ENCODE results near the gene ZBTB34. TPM values are rescaled to one million over a fixed set of nuclear protein-coding genes. Genes with fewer than 3 reads are reported as not detected.

ZBTB34 gene
- polyA plus RNA-seq, 1 donor from 2014 or later = 19.5 TPM

DNA sequence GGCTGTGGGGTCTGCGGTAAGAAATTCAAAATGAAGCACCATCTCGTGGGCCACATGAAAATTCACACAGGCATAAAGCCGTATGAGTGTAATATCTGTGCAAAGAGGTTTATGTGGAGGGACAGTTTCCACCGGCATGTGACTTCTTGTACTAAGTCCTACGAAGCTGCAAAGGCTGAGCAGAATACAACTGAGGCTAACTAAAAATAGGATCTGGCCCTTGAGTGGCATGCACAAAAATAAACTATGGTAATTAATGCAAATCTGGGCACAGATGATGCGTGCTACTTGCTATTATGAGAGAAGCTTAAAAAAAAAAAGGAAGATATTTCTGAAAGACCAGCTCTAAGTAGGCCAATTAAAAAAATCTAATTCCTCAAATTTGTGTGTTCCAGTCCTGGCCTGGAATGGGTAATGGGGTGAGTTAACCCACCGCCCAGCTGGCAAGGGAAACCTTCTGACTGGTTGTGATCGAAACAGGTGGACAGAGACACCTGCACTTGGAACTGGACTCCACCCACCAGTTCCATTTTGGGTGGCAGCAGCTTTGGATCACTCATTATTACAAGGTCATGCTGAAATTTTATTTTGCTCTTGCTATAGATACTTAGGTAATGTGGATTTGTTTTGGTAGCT lies 26.6 kb upstream of the ZBTB34 start:
- H3K27me3 ChIP-seq (ENCODE audit: insufficient read depth, low read depth, low read length) = no peaks in the 10 kb centered on the region
- no peak for TF ChIP-seq POLR2AphosphoS5 (IDR thresholded peaks at IDR 0.05)
- TF ChIP-seq RAD21 (conservative IDR thresholded peaks at IDR 0.05) = no peak
- TF ChIP-seq SMC3 (conservative IDR thresholded peaks at IDR 0.05; ENCODE audit: poor library complexity) = no peak
- TF ChIP-seq, protein P1, sequence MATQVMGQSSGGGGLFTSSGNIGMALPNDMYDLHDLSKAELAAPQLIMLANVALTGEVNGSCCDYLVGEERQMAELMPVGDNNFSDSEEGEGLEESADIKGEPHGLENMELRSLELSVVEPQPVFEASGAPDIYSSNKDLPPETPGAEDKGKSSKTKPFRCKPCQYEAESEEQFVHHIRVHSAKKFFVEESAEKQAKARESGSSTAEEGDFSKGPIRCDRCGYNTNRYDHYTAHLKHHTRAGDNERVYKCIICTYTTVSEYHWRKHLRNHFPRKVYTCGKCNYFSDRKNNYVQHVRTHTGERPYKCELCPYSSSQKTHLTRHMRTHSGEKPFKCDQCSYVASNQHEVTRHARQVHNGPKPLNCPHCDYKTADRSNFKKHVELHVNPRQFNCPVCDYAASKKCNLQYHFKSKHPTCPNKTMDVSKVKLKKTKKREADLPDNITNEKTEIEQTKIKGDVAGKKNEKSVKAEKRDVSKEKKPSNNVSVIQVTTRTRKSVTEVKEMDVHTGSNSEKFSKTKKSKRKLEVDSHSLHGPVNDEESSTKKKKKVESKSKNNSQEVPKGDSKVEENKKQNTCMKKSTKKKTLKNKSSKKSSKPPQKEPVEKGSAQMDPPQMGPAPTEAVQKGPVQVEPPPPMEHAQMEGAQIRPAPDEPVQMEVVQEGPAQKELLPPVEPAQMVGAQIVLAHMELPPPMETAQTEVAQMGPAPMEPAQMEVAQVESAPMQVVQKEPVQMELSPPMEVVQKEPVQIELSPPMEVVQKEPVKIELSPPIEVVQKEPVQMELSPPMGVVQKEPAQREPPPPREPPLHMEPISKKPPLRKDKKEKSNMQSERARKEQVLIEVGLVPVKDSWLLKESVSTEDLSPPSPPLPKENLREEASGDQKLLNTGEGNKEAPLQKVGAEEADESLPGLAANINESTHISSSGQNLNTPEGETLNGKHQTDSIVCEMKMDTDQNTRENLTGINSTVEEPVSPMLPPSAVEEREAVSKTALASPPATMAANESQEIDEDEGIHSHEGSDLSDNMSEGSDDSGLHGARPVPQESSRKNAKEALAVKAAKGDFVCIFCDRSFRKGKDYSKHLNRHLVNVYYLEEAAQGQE (IDR thresholded peaks at IDR 0.05; ENCODE audit: borderline replicate concordance) = no peak
- no peak for TF ChIP-seq EZH2 (IDR thresholded peaks at IDR 0.05; ENCODE audit: borderline replicate concordance, insufficient read depth, low read length, poor library complexity, severe bottlenecking)
- no peak for TF ChIP-seq TAF1 (IDR thresholded peaks at IDR 0.05; ENCODE audit: low read depth)
- no peak for TF ChIP-seq MXI1 (conservative IDR thresholded peaks at IDR 0.05; ENCODE audit: poor library complexity, severe bottlenecking)
- TF ChIP-seq EP300 (conservative IDR thresholded peaks at IDR 0.05; ENCODE audit: poor library complexity, severe bottlenecking) = no peak
- TF ChIP-seq, protein P2, sequence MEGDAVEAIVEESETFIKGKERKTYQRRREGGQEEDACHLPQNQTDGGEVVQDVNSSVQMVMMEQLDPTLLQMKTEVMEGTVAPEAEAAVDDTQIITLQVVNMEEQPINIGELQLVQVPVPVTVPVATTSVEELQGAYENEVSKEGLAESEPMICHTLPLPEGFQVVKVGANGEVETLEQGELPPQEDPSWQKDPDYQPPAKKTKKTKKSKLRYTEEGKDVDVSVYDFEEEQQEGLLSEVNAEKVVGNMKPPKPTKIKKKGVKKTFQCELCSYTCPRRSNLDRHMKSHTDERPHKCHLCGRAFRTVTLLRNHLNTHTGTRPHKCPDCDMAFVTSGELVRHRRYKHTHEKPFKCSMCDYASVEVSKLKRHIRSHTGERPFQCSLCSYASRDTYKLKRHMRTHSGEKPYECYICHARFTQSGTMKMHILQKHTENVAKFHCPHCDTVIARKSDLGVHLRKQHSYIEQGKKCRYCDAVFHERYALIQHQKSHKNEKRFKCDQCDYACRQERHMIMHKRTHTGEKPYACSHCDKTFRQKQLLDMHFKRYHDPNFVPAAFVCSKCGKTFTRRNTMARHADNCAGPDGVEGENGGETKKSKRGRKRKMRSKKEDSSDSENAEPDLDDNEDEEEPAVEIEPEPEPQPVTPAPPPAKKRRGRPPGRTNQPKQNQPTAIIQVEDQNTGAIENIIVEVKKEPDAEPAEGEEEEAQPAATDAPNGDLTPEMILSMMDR (IDR thresholded peaks at IDR 0.05; ENCODE audit: poor library complexity, severe bottlenecking) = no peak
- no peaks in the 10 kb centered on the region for H3K9me2 ChIP-seq (ENCODE audit: insufficient read depth, low read length)
- peaks cover 7% of the 10 kb centered on the region for H3K79me2 ChIP-seq (replicated peaks; ENCODE audit: insufficient read depth, low read length)
- H3K9ac ChIP-seq (ENCODE audit: low read length) = no peak overlapping the region
- no peaks in the 10 kb centered on the region for H3F3A ChIP-seq (ENCODE audit: insufficient read depth, low read length, poor library complexity, severe bottlenecking)
- no peaks in the 10 kb centered on the region for H4K20me1 ChIP-seq (ENCODE audit: insufficient read depth)
- no peak overlapping the region for H3K27ac ChIP-seq (ENCODE audit: low read length)
- no peaks in the 10 kb centered on the region for H3K36me3 ChIP-seq (ENCODE audit: insufficient read depth, low read length)
- no peaks in the 10 kb centered on the region for H3K9me3 ChIP-seq (ENCODE audit: low read length)
- no peak overlapping the region for H3K4me3 ChIP-seq (ENCODE audit: low read length)
- H3K4me2 ChIP-seq (ENCODE audit: low read length) = no peak overlapping the region
- H2AFZ ChIP-seq (ENCODE audit: low read depth, low read length) = no peak overlapping the region

- Histone ChIP-seq H4K20me1 (ENCODE audit: insufficient read depth) (no peaks in the 10 kb centered on the region), H3K4me3 (ENCODE audit: low read length) (no peak overlapping the region), H2AFZ (ENCODE audit: low read depth, low read length) (no peak overlapping the region), H3K9me2 (ENCODE audit: insufficient read depth, low read length) (no peaks in the 10 kb centered on the region), H3K79me2 (replicated peaks; ENCODE audit: insufficient read depth, low read length) (peaks cover 7% of the 10 kb centered on the region), H3K27ac (ENCODE audit: low read length) (no peak overlapping the region), H3K27me3 (ENCODE audit: insufficient read depth, low read depth, low read length) (no peaks in the 10 kb centered on the region), H3K36me3 (ENCODE audit: insufficient read depth, low read length) (no peaks in the 10 kb centered on the region), H3K4me2 (ENCODE audit: low read length) (no peak overlapping the region), H3F3A (ENCODE audit: insufficient read depth, low read length, poor library complexity, severe bottlenecking) (no peaks in the 10 kb centered on the region), H3K9me3 (ENCODE audit: low read length) (no peaks in the 10 kb centered on the region), H3K9ac (ENCODE audit: low read length) (no peak overlapping the region)
- TF ChIP-seq RAD21 (conservative IDR thresholded peaks at IDR 0.05) (no peak), EZH2 (IDR thresholded peaks at IDR 0.05; ENCODE audit: borderline replicate concordance, insufficient read depth, low read length, poor library complexity, severe bottlenecking) (no peak), MXI1 (conservative IDR thresholded peaks at IDR 0.05; ENCODE audit: poor library complexity, severe bottlenecking) (no peak), EP300 (conservative IDR thresholded peaks at IDR 0.05; ENCODE audit: poor library complexity, severe bottlenecking) (no peak)
These were observed 25.8 kb upstream of the ZBTB34 start for GRCh38 chr9:126834672-126835071.
